Activated gamma-delta T cell treated with Interleukin-2 at 50 U/mL for 16 hours (primary cell): ENCODE data around the gene CD101.

ENCODE experiments used
- DNase-seq: peaks from one replicate; pipeline ENCODE4 v3.0.0-alpha.2; 2020

Gene CD101

DNA sequence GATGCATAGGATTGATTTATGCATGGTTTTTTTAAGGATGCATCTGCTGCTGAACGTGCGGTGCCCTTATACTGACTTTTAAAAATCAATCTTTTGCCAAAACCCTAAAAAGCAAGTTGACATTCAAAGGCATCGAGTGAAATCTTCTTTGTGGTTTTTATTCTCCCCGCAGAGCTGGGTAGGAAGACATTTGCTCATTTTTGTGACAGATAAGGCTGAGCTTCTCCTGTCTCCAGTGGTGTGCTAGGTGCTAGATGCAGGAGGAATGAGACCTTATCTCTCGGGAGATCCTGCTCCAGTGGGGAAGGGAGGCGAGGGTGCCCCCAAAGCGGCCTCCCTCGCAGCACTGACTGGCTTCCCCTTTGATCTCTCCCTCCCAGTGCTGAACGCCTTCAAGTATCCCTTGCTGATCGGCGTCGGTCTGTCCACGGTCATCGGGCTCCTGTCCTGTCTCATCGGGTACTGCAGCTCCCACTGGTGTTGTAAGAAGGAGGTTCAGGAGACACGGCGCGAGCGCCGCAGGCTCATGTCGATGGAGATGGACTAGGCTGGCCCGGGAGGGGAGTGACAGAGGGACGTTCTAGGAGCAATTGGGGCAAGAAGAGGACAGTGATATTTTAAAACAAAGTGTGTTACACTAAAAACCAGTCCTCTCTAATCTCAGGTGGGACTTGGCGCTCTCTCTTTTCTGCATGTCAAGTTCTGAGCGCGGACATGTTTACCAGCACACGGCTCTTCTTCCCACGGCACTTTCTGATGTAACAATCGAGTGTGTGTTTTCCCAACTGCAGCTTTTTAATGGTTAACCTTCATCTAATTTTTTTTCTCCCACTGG is 14.9 kb upstream of the CD101 start:
- DNase-seq = no peak

DNA sequence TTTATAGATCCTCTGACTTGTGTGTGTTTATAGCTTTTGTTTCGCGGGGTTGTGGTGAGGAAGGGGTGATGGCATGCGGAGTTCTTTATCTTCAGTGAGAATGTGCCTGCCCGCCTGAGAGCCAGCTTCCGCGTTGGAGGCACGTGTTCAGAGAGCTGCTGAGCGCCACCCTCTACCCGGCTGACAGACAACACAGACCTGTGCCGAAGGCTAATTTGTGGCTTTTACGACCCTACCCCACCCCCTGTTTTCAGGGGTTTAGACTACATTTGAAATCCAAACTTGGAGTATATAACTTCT is 14.4 kb upstream of the CD101 start:
- DNase-seq = peak; percentile 59

DNA sequence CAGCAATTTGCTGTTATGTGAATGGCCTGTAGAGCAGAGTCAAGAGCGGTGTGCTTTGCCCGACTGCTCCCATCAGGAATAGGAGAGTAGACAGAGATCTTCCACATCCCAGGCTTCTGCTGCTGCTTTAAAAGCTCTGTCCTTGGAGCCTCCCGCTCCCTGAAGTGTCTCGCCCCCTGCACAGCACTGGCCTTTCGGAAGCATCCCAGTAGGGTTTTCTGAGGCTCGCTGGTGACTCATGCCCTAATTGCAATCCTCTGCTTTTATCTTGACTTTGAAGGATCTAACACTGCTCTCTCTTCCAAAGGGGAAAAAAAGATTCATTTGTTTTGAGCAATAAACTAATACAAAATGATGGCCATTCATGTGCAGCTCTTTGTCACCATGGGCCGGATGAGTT is 13.3 kb upstream of the CD101 start:
- DNase-seq = no peak

DNA sequence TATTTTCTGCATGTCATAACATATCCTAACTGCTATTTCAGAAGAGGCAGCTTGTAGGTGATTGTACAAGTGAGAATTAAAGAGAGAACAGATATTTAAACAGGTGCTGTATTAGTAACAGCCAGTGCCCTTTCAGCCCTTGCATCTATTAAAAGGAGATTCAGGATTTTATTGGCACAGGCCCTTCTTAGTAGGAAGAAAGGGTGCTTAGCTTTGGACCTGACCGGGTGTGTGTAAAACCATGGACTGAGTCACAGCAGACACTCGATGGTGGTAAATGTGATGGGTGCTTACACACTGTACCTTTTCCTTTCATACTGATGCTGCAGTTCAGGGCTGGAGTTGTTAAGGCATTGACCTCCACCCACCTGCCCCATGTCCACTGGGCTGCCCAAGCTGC is 12.7 kb upstream of the CD101 start:
- no peak for DNase-seq

DNA sequence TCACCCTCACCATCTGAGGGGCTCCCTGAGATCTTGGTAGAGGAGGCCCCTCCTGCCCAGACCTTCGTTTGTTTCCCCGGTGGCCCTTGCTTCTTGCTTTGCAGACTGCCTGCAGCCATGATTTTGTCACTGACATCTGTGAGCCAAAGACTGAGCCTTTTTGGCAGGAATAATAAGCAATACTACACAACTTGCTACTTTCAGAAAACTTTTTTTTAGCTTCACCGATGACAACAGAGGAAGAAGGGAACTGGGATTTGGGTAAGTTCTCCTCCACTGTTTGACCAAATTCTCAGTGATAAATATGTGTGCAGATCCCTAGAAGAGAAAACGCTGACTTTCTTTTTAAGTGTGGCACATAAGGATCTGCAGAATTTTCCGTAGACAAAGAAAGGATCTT is 11.7 kb upstream of the CD101 start:
- DNase-seq = no peak

DNA sequence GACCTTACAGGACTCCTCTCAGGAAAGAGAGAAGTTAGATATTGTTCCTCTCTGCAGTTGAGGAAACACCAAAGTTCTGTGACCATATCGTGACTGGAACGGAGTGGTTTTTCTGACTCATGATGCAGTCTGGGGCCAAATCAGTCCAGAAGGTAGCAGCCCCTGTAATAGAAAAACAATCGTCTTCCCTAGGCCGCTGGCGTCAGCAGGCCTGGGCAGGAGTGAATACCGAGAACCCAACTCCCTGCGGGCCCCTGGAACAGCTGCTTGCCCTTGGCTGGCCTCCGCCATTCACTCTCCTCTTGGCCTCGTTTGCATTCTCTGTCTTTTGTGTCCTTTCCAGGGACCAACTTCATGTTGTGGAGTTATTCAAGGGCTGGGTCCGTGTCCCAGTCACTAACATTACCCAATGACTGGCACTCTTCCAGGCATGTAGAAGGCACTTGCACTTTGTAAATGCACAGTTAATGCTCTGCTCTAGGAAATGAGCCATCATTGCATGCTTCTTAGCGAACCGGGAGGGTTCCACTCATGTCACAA is 10.9 kb upstream of the CD101 start:
- DNase-seq = no peak

DNA sequence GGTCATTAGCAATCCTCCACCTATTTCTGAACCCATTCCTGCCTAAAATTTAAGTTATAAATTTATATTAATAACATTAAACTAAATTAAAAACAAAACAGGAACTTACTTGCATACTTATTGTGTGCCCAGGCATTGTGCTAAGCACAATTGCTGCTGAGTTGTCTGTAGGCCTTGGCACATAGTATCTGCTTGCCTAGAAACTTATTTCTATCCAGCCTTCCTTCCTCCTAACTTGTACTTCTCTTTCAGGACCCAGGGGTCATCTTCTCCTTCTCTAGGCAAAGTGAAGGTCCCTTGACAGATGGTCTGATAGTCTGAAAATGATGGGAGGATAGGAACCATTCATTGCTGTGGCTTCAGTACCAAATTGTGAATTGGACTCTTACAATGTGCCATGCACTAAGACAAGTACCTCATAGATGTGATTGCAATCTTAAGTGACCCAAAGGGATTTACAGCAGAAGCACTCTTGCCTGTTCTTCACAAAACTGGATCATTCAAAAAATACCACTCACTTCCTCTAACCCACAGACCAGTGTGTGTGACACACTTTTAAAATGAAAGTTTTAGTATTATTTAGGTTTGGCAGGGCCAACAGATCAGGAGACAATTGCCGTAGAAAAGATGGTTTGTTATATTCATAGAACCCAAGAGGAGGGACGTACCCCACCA is 10.3 kb upstream of the CD101 start:
- DNase-seq = no peak

GRCh38 chr1:116991918-116992317 is 9.6 kb upstream of the CD101 start:
- DNase-seq = no peak

- DNase-seq = no peak
Measured at GRCh38 chr1:116993286-116993685, 8.3 kb upstream of the CD101 start.

- DNase-seq = no peak
Measured at GRCh38 chr1:116994411-116994810, 7.1 kb upstream of the CD101 start.

- DNase-seq = no peak
Measured at GRCh38 chr1:116997066-116997465, 4.5 kb upstream of the CD101 start.

- no peak for DNase-seq
Measured at GRCh38 chr1:116997636-116998035, 3.9 kb upstream of the CD101 start.

- no peak for DNase-seq
Measured at GRCh38 chr1:116999596-116999995, 2.0 kb upstream of the CD101 start.

DNA sequence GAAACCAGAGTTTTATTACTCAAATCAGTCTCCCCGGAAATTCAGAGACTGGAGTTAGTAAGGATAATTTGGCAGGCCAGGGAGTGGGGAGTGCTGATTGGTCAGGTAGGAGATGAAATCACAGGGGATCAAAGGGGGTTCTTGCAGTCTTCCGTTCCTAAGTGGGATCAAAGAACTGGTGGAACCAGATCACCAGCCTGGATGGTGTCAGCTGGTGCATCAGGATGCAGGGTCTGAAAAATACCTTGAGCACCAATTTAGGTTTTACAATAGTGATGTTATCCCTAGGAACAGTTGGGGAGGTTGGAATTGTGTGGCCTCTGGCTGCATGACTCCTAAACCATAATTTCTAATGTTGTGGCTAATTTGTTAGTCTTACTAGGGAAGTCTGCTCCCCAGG is 1.4 kb upstream of the CD101 start:
- DNase-seq = no peak

- no peak for DNase-seq
Measured at GRCh38 chr1:117003223-117003875, 1.8 kb downstream of the CD101 start.

GRCh38 chr1:117007719-117008013 is 6.1 kb downstream of the CD101 start:
- DNase-seq = no peak

DNA sequence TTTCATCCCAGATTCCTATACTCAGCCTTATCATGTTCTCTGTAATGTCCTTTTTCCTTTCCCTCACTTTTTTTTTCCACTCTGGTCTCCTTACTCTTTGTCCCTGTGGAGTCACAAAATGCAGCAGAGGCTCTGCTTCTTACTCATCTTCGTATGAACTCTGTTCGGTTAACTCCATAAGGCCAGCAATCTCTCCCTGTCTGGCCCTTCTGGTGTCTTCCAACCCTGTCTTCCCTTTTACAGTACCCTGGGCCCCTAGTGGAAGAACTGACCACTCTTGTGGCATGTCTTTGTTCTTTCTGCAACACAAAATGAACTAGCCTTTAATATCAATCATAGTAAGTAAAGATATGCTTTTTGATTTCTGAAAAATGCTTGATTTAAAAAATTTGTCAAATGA is 7.1 kb downstream of the CD101 start:
- DNase-seq = no peak

GRCh38 chr1:117009132-117009531 is 7.6 kb downstream of the CD101 start:
- no peak for DNase-seq

DNA sequence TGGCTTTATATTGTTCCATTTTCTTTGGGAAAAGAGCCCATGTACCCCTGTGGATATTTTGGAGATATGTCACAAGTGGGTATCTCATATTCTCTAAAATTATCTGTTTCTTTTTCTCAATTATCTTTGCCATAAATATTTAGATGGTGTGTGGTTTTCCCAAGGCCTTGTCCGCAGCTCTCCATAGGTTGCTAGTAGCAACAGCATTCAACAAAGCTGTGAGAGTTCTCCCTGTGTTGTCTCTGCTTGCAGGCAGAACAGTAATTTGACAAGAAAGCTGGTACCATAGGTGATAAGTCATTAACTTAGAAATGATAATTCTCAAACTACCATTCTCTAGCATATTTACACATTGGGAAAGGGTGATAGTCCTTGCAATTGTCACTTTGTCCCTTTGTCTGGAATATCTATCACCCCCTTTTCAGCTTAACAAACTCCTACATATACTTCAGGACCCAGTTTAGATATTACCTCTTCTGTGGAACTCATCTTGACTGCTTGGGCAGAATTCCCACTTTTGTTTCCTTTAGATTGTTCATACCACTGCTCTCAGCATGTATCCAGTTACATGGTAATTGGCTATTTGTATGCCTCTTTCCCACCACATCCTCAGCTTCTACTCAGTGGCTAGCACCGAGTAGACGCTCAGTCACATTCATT is 8.9 kb downstream of the CD101 start:
- no peak for DNase-seq

GRCh38 chr1:117011334-117011733 is 9.8 kb downstream of the CD101 start:
- no peak for DNase-seq

DNA sequence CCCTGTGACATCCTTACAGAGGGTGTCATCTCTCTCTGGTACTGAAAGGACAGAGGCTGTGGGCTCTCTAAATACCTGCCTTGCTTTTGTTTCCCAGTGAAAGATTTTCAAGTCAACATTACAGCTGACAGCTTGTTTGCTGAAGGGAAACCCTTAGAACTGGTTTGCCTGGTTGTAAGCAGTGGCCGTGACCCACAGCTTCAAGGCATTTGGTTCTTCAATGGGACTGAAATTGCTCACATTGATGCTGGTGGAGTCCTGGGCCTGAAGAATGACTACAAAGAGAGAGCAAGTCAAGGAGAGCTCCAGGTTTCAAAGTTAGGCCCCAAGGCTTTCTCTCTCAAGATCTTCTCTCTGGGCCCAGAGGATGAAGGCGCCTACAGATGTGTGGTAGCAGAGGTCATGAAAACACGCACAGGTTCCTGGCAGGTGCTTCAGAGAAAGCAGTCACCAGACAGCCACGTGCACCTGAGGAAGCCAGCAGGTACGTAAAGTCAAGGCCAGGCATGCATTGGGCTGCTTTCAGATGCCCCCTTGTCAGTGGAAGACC is 11.8 kb downstream of the CD101 start:
- DNase-seq = no peak

- no peak for DNase-seq
Measured at GRCh38 chr1:117014209-117014608, 12.6 kb downstream of the CD101 start.

DNA sequence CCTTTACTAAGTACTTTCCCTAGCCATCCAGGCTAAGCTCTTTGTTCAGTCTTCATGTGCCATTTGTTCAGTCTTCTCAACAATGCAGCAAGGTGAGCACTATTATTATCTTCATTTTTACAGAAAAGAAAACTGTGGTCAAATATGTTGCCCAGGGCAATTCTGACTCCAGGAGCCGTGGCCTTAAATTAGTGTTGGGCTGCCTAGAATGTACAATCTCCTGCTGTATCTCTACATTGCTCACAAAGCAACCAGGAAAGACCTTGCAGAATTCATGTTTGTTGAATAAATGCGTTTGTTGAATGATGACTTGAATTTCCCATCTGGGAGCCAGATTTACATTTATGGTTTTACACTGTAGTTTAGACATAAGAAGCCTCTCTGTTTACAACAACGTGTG is 14.2 kb downstream of the CD101 start:
- DNase-seq = no peak
